ENCODE measurements around the gene HDAC1.

HDAC1 gene

GRCh38 chr1:32336963-32337675 is 45.2 kb downstream of the HDAC1 start:
- Histone ChIP-seq H4K8ac (ENCODE audit: low read depth, low read length) (no peak overlapping the region), H3K4me1 (ENCODE audit: control insufficient read depth, low read depth, low read length) (peaks cover 10% of the 10 kb centered on the region), H2BK5ac (ENCODE audit: low read length) (no peak overlapping the region), H3K18ac (ENCODE audit: low read length) (no peak overlapping the region), H3K4ac (ENCODE audit: low read depth, low read length) (no peak overlapping the region), H3K56ac (ENCODE audit: low read length) (peak overlapping the region; percentile 78), H4K5ac (ENCODE audit: low read length) (no peak overlapping the region), H3K4me2 (ENCODE audit: low read length) (no peak overlapping the region), H3K36me3 (ENCODE audit: control insufficient read depth, insufficient read depth, low read length) (peaks cover 3% of the 10 kb centered on the region), H2AK5ac (ENCODE audit: low read length) (no peak overlapping the region), H3K9ac (ENCODE audit: low read length) (peak overlapping the region; percentile 70), H2BK120ac (ENCODE audit: low read depth, low read length) (no peak overlapping the region), H3K79me1 (ENCODE audit: low read length) (peaks cover 12% of the 10 kb centered on the region), H3K27ac (ENCODE audit: low read depth, low read length) (no peak overlapping the region), H2BK15ac (replicated peaks; ENCODE audit: low read depth) (no peak overlapping the region), H3K79me2 (ENCODE audit: control insufficient read depth, insufficient read depth, low read length) (peaks cover 24% of the 10 kb centered on the region), H3K23ac (ENCODE audit: low read length) (peak overlapping the region; percentile 29), H3K4me3 (ENCODE audit: low read length) (no peak overlapping the region), H3K27me3 (ENCODE audit: insufficient read depth, low read length, poor library complexity) (no peaks in the 10 kb centered on the region)
- DNase-seq: no peak
- WGBS (ENCODE audit: extremely low coverage, insufficient coverage, low lambda C conversion rate): no CpG with 5 or more reads among the region's 8 CpGs

GRCh38 chr1:32337855-32338636 is 46.2 kb downstream of the HDAC1 start:
- Histone ChIP-seq H3K27me3 (ENCODE audit: insufficient read depth, low read length, poor library complexity) (no peaks in the 10 kb centered on the region), H3K23ac (ENCODE audit: low read length) (no peak overlapping the region), H3K4me3 (ENCODE audit: low read length) (no peak overlapping the region), H2AK5ac (ENCODE audit: low read length) (no peak overlapping the region), H3K4ac (ENCODE audit: low read depth, low read length) (no peak overlapping the region), H4K8ac (ENCODE audit: low read depth, low read length) (no peak overlapping the region), H2BK15ac (replicated peaks; ENCODE audit: low read depth) (no peak overlapping the region), H2BK120ac (ENCODE audit: low read depth, low read length) (no peak overlapping the region), H3K27ac (ENCODE audit: low read depth, low read length) (no peak overlapping the region), H3K4me1 (ENCODE audit: control insufficient read depth, low read depth, low read length) (peaks cover 10% of the 10 kb centered on the region), H3K9ac (ENCODE audit: low read length) (no peak overlapping the region), H3K18ac (ENCODE audit: low read length) (no peak overlapping the region), H4K5ac (ENCODE audit: low read length) (no peak overlapping the region), H3K56ac (ENCODE audit: low read length) (peak overlapping the region; percentile 25), H3K36me3 (ENCODE audit: control insufficient read depth, insufficient read depth, low read length) (peaks cover 3% of the 10 kb centered on the region), H3K4me2 (ENCODE audit: low read length) (no peak overlapping the region), H2BK5ac (ENCODE audit: low read length) (no peak overlapping the region), H3K79me1 (ENCODE audit: low read length) (peaks cover 12% of the 10 kb centered on the region), H3K79me2 (ENCODE audit: control insufficient read depth, insufficient read depth, low read length) (peaks cover 24% of the 10 kb centered on the region)
- DNase-seq: no peak
- no CpG with 5 or more reads among the region's 16 CpGs for WGBS (ENCODE audit: extremely low coverage, insufficient coverage, low lambda C conversion rate)

- H2AK5ac ChIP-seq (ENCODE audit: low read length): no peak overlapping the region
Measured at GRCh38 chr1:32338637-32339145, 46.8 kb downstream of the HDAC1 start.

GRCh38 chr1:32339363-32339978 is 47.6 kb downstream of the HDAC1 start:
- Histone ChIP-seq H3K27ac (ENCODE audit: low read depth, low read length) (no peak overlapping the region), H4K5ac (ENCODE audit: low read length) (no peak overlapping the region), H2BK15ac (replicated peaks; ENCODE audit: low read depth) (no peak overlapping the region), H3K4me1 (ENCODE audit: control insufficient read depth, low read depth, low read length) (peaks cover 5% of the 10 kb centered on the region), H2BK120ac (ENCODE audit: low read depth, low read length) (no peak overlapping the region), H2AK5ac (ENCODE audit: low read length) (no peak overlapping the region), H3K4ac (ENCODE audit: low read depth, low read length) (no peak overlapping the region), H2BK5ac (ENCODE audit: low read length) (no peak overlapping the region), H3K4me3 (ENCODE audit: low read length) (no peak overlapping the region), H3K4me2 (ENCODE audit: low read length) (no peak overlapping the region), H3K27me3 (ENCODE audit: insufficient read depth, low read length, poor library complexity) (no peaks in the 10 kb centered on the region), H3K18ac (ENCODE audit: low read length) (no peak overlapping the region), H4K8ac (ENCODE audit: low read depth, low read length) (no peak overlapping the region), H3K36me3 (ENCODE audit: control insufficient read depth, insufficient read depth, low read length) (no peaks in the 10 kb centered on the region), H3K9ac (ENCODE audit: low read length) (no peak overlapping the region), H3K79me1 (ENCODE audit: low read length) (peaks cover 2% of the 10 kb centered on the region), H3K79me2 (ENCODE audit: control insufficient read depth, insufficient read depth, low read length) (peaks cover 13% of the 10 kb centered on the region), H3K56ac (ENCODE audit: low read length) (no peak overlapping the region), H3K23ac (ENCODE audit: low read length) (peak overlapping the region; percentile 80)
- DNase-seq: no peak
- no CpG with 5 or more reads among the region's 5 CpGs for WGBS (ENCODE audit: extremely low coverage, insufficient coverage, low lambda C conversion rate)

More at GRCh38 chr1:32338637-32339145, 46.8 kb downstream of the HDAC1 start:
- Histone ChIP-seq H3K4me1 (ENCODE audit: control insufficient read depth, low read depth, low read length) (peaks cover 8% of the 10 kb centered on the region), H3K4ac (ENCODE audit: low read depth, low read length) (no peak overlapping the region), H3K36me3 (ENCODE audit: control insufficient read depth, insufficient read depth, low read length) (peaks cover 3% of the 10 kb centered on the region), H3K23ac (ENCODE audit: low read length) (no peak overlapping the region), H3K27me3 (ENCODE audit: insufficient read depth, low read length, poor library complexity) (no peaks in the 10 kb centered on the region), H4K5ac (ENCODE audit: low read length) (no peak overlapping the region), H3K27ac (ENCODE audit: low read depth, low read length) (no peak overlapping the region), H3K9ac (ENCODE audit: low read length) (no peak overlapping the region), H2BK15ac (replicated peaks; ENCODE audit: low read depth) (no peak overlapping the region), H2BK120ac (ENCODE audit: low read depth, low read length) (no peak overlapping the region), H4K8ac (ENCODE audit: low read depth, low read length) (no peak overlapping the region), H3K79me1 (ENCODE audit: low read length) (peaks cover 8% of the 10 kb centered on the region), H3K56ac (ENCODE audit: low read length) (no peak overlapping the region), H2BK5ac (ENCODE audit: low read length) (no peak overlapping the region), H3K4me2 (ENCODE audit: low read length) (no peak overlapping the region), H3K79me2 (ENCODE audit: control insufficient read depth, insufficient read depth, low read length) (peaks cover 20% of the 10 kb centered on the region), H3K4me3 (ENCODE audit: low read length) (no peak overlapping the region), H3K18ac (ENCODE audit: low read length) (no peak overlapping the region)
- no peak for DNase-seq
- no CpG with 5 or more reads among the region's 14 CpGs for WGBS (ENCODE audit: extremely low coverage, insufficient coverage, low lambda C conversion rate)

GRCh38 chr1:32341186-32341757 is 49.4 kb downstream of the HDAC1 start:
- Histone ChIP-seq H4K5ac (ENCODE audit: low read length) (no peak overlapping the region), H3K36me3 (ENCODE audit: control insufficient read depth, insufficient read depth, low read length) (no peaks in the 10 kb centered on the region), H3K4me3 (ENCODE audit: low read length) (no peak overlapping the region), H2AK5ac (ENCODE audit: low read length) (no peak overlapping the region), H3K56ac (ENCODE audit: low read length) (no peak overlapping the region), H4K8ac (ENCODE audit: low read depth, low read length) (no peak overlapping the region), H3K4me2 (ENCODE audit: low read length) (no peak overlapping the region), H3K23ac (ENCODE audit: low read length) (no peak overlapping the region), H3K79me1 (ENCODE audit: low read length) (no peaks in the 10 kb centered on the region), H2BK5ac (ENCODE audit: low read length) (no peak overlapping the region), H3K27me3 (ENCODE audit: insufficient read depth, low read length, poor library complexity) (no peaks in the 10 kb centered on the region), H3K4ac (ENCODE audit: low read depth, low read length) (no peak overlapping the region), H3K4me1 (ENCODE audit: control insufficient read depth, low read depth, low read length) (peaks cover 5% of the 10 kb centered on the region), H2BK120ac (ENCODE audit: low read depth, low read length) (no peak overlapping the region), H3K27ac (ENCODE audit: low read depth, low read length) (no peak overlapping the region), H3K18ac (ENCODE audit: low read length) (no peak overlapping the region), H2BK15ac (replicated peaks; ENCODE audit: low read depth) (no peak overlapping the region), H3K9ac (ENCODE audit: low read length) (no peak overlapping the region), H3K79me2 (ENCODE audit: control insufficient read depth, insufficient read depth, low read length) (no peaks in the 10 kb centered on the region)
- no peak for DNase-seq
- WGBS (ENCODE audit: extremely low coverage, insufficient coverage, low lambda C conversion rate): no CpG with 5 or more reads among the region's 11 CpGs
